HL-60 (cell line): ENCODE results near the gene TMEM132D.

ENCODE experiments used
- DNase-seq, 2 experiments: peaks; one replicate each; pipeline ENCODE4 v3.0.0-alpha.2; 2010 to 2020; ENCODE audit warnings: low read depth in 1 of 2, low spot score in 1 of 2
- H3K27ac ChIP-seq: fragments of 250-450 bp; sonication (Bioruptor Pico); replicated peaks from 2 replicates; pipeline ENCODE4 v1.5.1; 2020; ENCODE audit warnings: mild to moderate bottlenecking, moderate library complexity
- H3K27me3 ChIP-seq: fragments of 250-450 bp; sonication (Bioruptor Pico); 2 replicates; pipeline ENCODE4 v1.5.1; 2021; ENCODE audit warnings: mild to moderate bottlenecking, moderate library complexity; ENCODE audit not compliant: insufficient read depth, poor library complexity, severe bottlenecking
- H3K4me3 ChIP-seq: replicated peaks from 2 replicates; pipeline ENCODE4 v1.5.1; 2011; ENCODE audit warnings: mild to moderate bottlenecking, control low read depth, low read length; ENCODE audit not compliant: insufficient read depth
- GABPA ChIP-seq: IDR thresholded peaks from 2 replicates; pipeline ENCODE4 v1.6.1; 2012; ENCODE audit warnings: low read depth
- POLR2AphosphoS5 ChIP-seq: IDR thresholded peaks from 2 replicates; pipeline ENCODE4 v1.6.1; 2012; ENCODE audit warnings: low read depth
- SPI1 ChIP-seq: IDR thresholded peaks from 2 replicates; pipeline ENCODE4 v1.6.1; 2012; ENCODE audit warnings: low read depth, mild to moderate bottlenecking, borderline replicate concordance
- TF ChIP-seq, protein P1 (sequence below): IDR thresholded peaks from one replicate; pipeline ENCODE4 v1.5.1; 2011; ENCODE audit warnings: low read length, control low read depth, inconsistent platforms; ENCODE audit not compliant: insufficient read depth
- TF ChIP-seq, protein P2 (sequence below): IDR thresholded peaks from 2 replicates; pipeline ENCODE4 v1.6.1; 2012; ENCODE audit warnings: low read depth; ENCODE audit not compliant: insufficient replicate concordance

TMEM132D gene

DNA sequence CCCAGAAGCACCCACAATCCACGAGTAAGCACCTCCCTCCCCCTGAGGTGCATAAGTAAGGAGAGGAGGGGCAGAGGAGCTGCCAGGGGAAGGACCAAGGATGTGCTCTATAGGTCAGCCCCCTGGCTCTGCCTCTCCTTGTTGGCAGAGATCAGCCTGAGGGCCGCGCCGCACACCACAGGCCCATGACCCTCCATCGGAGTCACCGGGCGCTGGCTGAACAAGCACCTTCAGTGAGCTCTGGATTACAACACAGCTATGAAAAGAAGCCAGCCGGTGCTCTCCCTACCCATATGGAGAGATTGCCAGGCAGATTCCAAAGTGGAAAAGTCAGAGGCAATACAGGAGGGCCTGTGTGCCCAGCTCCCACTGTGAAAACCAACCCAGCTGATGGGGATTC is 793.2 kb downstream of the TMEM132D start:
- no peaks in the 10 kb centered on the region for H3K27me3 ChIP-seq
- no peak overlapping the region for H3K4me3 ChIP-seq
- DNase-seq, result no peak
- TF ChIP-seq, protein P1, sequence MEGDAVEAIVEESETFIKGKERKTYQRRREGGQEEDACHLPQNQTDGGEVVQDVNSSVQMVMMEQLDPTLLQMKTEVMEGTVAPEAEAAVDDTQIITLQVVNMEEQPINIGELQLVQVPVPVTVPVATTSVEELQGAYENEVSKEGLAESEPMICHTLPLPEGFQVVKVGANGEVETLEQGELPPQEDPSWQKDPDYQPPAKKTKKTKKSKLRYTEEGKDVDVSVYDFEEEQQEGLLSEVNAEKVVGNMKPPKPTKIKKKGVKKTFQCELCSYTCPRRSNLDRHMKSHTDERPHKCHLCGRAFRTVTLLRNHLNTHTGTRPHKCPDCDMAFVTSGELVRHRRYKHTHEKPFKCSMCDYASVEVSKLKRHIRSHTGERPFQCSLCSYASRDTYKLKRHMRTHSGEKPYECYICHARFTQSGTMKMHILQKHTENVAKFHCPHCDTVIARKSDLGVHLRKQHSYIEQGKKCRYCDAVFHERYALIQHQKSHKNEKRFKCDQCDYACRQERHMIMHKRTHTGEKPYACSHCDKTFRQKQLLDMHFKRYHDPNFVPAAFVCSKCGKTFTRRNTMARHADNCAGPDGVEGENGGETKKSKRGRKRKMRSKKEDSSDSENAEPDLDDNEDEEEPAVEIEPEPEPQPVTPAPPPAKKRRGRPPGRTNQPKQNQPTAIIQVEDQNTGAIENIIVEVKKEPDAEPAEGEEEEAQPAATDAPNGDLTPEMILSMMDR, result no peak
- no peak for TF ChIP-seq SPI1
- TF ChIP-seq, protein P2, sequence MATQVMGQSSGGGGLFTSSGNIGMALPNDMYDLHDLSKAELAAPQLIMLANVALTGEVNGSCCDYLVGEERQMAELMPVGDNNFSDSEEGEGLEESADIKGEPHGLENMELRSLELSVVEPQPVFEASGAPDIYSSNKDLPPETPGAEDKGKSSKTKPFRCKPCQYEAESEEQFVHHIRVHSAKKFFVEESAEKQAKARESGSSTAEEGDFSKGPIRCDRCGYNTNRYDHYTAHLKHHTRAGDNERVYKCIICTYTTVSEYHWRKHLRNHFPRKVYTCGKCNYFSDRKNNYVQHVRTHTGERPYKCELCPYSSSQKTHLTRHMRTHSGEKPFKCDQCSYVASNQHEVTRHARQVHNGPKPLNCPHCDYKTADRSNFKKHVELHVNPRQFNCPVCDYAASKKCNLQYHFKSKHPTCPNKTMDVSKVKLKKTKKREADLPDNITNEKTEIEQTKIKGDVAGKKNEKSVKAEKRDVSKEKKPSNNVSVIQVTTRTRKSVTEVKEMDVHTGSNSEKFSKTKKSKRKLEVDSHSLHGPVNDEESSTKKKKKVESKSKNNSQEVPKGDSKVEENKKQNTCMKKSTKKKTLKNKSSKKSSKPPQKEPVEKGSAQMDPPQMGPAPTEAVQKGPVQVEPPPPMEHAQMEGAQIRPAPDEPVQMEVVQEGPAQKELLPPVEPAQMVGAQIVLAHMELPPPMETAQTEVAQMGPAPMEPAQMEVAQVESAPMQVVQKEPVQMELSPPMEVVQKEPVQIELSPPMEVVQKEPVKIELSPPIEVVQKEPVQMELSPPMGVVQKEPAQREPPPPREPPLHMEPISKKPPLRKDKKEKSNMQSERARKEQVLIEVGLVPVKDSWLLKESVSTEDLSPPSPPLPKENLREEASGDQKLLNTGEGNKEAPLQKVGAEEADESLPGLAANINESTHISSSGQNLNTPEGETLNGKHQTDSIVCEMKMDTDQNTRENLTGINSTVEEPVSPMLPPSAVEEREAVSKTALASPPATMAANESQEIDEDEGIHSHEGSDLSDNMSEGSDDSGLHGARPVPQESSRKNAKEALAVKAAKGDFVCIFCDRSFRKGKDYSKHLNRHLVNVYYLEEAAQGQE, result no peak
- no peak for TF ChIP-seq GABPA
- TF ChIP-seq POLR2AphosphoS5, result no peak
- no peak overlapping the region for H3K27ac ChIP-seq

DNA sequence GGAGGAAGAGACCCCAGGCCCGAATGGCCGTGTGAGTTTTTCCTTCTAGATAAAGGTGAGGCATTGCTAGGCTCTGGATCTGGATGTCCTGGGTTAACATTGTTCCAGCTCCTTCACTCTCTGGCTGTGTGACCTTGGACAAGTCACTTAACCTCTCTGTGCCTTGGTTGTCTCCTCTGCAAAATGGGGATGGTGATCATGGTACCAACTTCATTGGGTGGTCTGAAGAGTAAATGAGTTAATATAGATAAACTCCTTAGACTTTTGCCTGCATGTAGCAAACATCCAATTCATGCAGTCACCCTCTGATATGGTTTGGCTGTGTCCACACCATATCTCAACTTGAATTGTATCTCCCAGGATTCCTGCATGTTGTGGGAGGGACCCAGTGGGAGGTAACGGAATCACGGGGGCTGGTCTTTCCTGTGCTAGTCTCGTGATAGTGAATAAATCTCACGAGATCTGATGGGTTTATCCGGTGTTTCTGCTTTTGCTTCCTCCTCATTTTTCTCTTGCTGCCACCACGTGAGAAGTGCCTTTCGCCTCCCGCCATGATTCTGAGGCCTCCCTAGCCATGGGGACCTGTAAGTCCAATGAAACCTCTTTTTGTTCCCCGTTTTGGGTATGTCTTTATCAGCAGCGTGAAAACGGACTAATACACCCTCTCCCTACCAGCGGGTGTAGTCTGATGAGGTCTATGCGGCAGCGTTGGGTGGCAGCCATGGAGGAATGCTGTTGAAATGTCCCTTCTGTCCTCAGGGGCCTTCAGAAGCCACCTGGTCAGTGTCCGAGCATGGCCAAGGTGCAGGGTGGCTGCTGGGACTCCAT is 794.4 kb downstream of the TMEM132D start:
- DNase-seq, result no peak
- H3K4me3 ChIP-seq, result no peak overlapping the region
- no peak overlapping the region for H3K27ac ChIP-seq
- no peaks in the 10 kb centered on the region for H3K27me3 ChIP-seq
- TF ChIP-seq GABPA (no peak), SPI1 (no peak), POLR2AphosphoS5 (no peak)
- TF ChIP-seq, protein P2, result no peak
- TF ChIP-seq, protein P1, result no peak

DNA sequence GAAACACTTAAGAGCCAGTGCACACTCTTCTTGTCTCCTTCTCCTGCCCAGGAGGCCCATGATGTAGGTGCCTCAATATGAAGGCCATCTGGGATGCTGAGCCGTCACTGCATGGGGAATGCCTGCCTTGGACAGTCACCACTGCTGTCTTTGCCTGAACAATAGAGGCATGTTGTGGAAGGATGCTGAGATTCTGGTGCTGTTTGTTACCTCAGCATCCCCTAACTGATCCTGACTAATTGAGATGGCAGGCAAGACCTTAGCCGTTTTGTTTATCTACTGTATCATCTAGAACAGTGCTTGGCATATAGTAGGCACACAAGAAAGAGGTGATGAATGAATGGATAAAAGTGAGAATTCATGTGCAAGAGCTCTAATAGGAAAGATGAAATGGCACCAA is 797.1 kb downstream of the TMEM132D start:
- TF ChIP-seq, protein P1, result no peak
- TF ChIP-seq POLR2AphosphoS5, result no peak
- Histone ChIP-seq H3K4me3 (no peak overlapping the region), H3K27me3 (no peaks in the 10 kb centered on the region), H3K27ac (no peak overlapping the region)
- DNase-seq, result no peak

DNA sequence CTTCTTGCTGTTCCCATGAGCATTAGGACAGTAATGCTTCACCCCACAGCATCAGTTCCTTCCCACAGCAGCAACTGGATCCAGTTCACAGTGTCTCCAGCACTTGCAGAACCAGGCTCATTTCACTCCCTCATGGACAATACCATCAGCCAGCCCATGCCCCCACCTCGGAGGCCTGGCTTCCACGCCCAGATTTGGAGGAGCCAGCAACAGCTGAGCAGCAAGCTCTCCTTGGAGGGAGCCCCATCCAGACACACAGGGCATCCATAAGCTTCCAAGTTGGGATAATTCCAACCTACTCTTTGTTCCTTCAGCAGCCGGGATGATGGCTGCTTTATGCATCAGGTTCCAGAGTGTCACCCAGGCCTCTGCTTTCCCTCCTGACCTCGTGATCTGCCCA is 800.6 kb downstream of the TMEM132D start:
- no peak overlapping the region for H3K4me3 ChIP-seq
- no peaks in the 10 kb centered on the region for H3K27me3 ChIP-seq
- no peak overlapping the region for H3K27ac ChIP-seq
- TF ChIP-seq, protein P1, result no peak
- TF ChIP-seq, protein P2, result no peak
- TF ChIP-seq SPI1 (no peak), GABPA (no peak), POLR2AphosphoS5 (no peak)
- no peak for DNase-seq
